ENCODE measurements around the gene MCRS1.
"Not testable (repeated sequence)": the region's sequence is repeated elsewhere in the genome, so short reads cannot be mapped to it uniquely, and the experiment has no call there.

MCRS1 gene

DNA sequence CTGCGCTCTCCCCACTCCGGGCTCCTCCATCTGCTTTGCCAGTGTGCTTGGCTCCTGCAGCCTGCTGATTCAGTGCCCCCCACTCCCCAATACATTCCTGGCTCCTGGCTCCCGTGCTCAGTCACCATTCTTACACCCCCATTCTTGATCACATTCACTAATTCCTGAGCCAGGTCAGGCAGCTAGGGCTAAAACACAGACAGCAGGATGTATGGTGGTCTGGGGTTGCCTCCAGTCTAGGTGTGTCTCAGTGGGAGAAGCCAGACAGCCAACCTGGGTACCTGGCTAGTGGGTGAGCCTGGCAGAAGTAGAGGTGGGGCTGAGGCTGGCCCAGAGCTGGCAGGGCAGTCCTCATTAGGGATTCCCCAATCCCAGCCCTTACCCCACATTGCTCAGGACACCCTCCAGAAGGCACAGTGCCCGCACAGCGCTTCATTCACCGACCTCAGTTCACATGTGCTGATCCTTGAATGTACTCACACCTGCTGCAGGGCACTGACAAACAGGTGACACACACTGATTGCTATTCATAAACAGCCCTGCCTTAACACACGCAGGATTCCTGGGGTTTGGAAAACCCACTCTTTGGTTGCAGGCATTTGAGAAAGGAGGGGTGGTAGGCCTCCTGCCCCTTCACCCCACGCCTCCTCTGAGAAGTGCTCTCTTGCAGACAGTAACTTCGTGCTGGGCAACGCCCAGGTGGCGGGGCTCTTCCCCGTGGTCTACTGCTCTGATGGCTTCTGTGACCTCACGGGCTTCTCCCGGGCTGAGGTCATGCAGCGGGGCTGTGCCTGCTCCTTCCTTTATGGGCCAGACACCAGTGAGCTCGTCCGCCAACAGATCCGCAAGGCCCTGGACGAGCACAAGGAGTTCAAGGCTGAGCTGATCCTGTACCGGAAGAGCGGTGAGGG is 27.5 kb downstream of the MCRS1 start:
- no peak for DNase-seq (ENCODE audit: low read depth in 2 of 2)

- DNase-seq (ENCODE audit: low read depth in 2 of 2): no peak
These were observed 28.3 kb downstream of the MCRS1 start for GRCh38 chr12:49539406-49540228.

DNA sequence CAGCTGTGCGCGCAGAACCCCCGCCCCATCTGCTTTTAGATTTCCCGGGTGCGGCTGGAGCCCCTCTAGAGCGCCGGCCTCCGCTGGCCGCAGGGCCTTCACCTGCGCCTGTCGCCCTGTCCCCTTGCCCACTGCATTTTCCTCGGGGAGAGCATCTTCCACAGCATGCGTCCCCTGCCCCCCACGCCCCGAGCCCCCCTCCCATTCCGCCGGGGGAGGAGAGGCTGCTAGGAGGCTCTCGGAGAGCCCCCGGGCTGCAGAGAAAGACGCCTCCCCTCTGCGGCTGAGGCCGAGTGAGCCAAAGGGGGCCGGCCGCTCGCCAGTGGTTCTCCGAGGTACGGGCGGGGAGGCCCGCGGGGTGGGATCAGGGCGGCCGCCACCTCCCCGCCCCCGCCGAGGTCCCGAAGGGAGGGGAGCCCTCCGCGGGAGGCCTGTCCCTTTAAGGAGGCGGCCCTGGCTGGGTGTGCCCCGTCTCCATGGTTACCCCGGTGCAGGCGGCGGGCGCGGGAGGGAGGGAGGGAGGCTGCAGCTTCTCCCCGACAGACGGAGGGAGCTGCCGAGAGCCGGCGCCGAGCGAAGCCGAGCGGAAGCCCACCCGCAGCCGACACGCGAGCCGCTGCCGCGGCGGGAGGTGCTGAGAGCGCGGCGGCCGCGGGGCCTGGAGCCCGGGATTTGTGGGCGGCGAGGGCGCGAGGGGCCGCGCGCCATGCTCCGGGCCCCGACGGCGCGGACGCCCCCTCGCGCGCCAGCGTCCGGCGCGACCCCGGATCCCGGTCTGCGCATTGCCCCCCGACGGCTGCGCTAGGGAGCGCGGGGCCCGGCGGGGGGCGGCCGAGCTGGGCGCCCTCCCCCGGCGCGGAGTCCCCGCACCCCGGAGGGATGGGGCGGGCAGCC is 29.2 kb downstream of the MCRS1 start, which contains the start of gene KCNH3:
Gene KCNH3 (plus strand): TSS at position 521 of the 894 bp plus-strand sequence. CDS start 387 bp downstream, outside the sequence.
- DNase-seq (ENCODE audit: low read depth in 2 of 2): peak; percentile 76 to 82

DNA sequence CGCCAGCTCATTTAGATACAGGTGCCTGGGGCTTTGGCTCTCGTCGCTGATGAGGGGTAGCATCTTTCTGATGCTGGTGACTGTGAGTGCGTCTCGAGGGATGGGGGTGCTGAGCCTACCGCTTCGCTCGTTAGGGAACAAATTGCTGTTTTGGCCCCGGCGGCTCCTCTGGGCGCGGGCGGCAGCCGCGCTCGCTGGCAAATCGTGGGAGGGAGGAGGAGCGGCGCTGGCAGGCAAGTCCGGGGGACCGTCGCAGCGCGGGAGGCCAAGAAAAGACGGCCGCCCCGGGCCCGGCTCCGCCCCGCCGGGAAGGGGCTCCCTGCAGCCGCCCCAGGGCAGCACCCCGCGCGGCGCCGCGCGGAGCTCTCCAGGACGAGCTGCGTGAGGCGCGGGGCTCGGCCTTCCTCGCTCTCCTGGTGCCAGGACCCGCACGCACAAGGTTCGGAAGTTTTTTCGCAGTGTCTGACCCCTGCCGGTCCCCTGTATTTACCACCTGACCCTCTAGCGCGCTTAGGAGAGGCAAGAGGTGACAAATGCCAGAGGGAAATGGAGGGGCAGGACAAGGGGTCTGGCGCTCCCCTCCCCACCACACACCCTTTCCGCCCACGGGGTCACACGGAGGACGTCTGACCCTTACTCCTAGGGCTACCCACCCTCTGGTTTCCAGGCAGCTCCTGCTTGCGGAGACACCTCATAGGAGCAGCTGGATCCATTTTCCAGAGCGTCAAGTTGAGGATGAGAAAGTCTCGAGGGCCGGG is 30.0 kb downstream of the MCRS1 start:
- peak in 1 of 2 donors; percentile 23 for DNase-seq (ENCODE audit: low read depth in 2 of 2)

DNA sequence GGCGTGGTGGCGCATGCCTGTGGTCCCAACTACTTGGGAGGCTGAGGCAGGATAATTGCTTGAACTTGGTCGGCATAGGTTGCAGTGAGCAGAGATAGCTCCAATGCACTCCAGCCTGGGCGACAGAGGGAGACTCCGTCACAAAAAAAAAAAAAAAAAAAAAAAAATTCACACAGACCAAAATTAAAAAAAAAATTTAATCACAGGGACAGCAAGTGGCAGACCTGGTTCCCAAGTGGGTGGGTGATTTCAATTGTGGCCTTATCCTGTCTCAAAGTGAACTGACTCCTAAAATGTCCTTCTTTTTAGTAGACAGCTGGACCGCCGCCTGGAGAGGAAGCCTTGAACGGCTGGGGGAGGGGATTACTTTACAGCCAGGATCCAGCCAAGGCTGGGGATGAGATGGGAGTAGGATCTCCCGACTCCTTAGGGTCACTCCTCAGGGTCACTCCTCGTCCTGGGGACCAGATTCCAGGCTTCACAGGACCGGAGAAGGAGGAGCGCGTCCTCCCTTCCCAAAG is 30.7 kb downstream of the MCRS1 start:
- DNase-seq (ENCODE audit: low read depth in 2 of 2): no peak

DNA sequence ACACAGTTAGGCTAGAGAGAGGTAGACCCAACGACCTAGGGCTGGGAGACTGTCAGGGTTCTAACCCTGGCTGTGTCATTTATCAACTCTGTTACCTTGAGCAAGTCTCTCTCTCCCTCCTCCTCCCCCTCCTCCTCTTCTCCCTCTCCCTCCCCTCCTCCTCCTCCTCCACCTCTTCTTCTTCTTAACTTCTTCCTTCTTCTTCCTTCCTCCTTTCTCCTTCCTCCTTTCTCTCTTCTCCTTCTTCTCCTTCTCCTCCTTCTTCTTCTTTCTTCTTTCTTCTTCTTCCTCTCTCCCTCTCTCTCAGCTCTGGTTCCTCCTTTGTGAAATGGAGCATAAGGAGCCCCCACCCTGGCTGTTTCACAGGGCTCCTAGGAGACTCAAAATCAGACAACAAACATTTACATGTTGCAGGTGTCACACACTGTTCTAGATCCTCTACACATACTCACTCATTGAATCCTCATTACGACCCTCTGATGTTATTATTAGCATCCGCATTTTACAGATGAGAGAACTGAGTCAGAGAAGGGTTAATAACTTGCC is 31.3 kb downstream of the MCRS1 start:
- DNase-seq (ENCODE audit: low read depth in 2 of 2): no peak

GRCh38 chr12:49535921-49536525 is 31.9 kb downstream of the MCRS1 start:
- no peak for DNase-seq (ENCODE audit: low read depth in 2 of 2)

- no peak for DNase-seq (ENCODE audit: low read depth in 2 of 2)
These were observed 33.1 kb downstream of the MCRS1 start for GRCh38 chr12:49534731-49535278.

DNA sequence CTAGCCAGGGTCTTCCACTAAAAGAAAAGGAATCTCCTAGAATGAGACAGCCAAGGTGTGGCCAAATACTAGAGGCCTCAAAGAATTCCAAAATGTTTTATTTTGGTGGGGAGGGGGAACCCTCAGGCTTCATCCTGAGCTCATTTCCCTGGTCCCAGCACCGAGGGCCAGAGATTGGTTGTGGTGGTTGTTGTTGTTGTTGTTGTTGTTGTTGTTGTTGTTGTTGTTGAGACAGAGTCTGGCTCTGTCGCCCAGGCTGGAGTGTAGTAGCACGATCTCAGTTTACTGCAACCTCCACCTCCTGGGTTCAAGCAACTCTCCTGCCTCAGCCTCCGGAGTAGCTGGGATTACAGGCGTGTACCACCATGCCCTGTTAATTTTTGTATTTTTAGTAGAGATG is 33.8 kb downstream of the MCRS1 start:
- DNase-seq (ENCODE audit: low read depth in 2 of 2): not testable (repeated sequence)

DNA sequence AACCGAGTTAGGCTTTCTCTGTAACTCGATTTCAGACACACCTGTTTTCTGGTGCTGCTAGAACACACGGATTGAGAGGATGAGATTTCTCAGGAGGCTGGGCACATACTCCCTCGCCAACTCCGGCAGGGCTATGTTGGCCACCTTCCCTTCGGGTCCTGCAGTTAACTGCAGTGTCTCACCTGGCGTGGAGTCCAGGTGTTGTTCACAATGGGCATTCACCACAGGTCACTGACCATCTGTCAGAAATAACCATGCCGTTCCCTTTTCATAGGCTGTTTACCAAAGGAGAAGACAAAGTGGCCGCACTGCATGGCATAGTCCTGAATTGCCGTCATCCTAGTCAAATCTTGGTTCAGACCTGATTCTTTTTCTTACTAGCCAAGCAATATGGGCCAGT is 34.6 kb downstream of the MCRS1 start:
- no peak for DNase-seq (ENCODE audit: low read depth in 2 of 2)

DNA sequence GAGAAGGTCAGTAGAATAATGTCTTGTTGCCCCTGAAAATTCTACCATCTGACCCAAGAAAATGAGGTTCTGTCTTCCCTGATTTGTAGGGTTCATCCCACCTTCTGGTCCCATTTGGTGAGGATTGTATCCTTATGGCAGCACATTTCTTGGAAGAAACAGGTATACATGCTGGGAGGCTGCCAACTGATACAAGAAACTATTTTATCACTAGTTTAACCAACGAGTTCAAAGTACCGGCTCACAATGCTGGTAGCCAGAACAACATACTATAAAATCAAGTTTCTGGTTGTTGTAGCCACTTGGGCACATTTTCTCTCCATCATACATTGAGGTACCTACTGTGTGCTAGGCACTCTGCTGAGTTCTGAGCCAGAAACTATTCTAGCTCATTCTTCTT is 36.2 kb downstream of the MCRS1 start:
- DNase-seq (ENCODE audit: low read depth in 2 of 2): no peak

DNA sequence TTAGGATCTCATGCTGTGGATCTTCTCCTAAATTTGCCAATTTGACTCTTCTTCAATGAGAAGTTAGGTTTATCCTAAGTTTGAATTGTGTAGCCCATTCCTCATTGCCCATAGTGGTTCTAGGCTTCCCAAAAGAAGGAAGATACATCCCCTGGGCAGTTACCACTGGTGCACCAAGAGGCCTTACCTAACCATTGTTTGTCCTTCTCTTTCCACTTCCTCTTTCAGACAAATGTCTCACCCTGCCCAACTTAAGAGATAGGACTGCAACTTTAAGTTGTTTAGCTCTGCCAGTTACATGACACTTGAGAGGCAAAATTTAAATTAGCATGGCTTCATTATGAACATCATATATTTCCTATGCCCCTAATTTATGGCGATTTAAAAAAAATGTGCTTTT is 38.5 kb downstream of the MCRS1 start:
- DNase-seq (ENCODE audit: low read depth in 2 of 2): no peak

DNA sequence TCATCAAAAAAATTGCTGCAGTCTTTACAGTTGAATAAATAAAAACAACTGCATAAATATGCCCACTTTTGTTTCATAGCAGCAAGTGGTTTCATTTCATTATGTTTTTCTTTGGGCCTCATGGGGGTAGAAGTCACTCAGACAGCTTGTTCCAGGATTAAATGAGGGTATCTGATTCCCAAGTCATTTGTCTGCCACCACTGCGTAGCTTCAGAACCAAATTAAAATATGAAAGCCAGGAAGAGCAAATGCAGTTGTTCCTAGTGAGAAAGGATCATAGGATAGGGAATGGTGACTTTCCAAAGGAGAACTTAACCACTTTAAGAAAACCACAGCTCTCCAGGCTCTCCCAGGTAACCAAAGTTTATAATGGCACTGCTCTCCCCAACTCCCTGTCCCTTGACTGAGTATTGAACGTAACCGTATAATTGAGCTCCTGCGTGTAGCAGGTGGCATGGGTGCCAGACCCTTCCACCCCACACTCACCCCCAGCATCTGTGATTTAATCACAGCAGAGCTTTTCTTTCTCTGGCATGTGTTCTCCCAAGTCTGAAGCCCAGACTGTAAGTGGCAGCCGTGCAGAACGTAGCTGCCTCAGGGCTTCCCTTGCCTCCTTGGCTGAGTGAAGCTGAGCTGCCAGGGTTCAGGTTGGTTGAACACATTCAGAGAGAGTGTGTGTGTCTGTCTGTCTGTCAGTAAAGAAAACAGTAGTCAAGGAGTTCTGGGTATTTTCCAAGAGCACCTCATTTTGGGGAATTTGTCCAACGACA is 40.4 kb downstream of the MCRS1 start:
- no peak for DNase-seq (ENCODE audit: low read depth in 2 of 2)

DNA sequence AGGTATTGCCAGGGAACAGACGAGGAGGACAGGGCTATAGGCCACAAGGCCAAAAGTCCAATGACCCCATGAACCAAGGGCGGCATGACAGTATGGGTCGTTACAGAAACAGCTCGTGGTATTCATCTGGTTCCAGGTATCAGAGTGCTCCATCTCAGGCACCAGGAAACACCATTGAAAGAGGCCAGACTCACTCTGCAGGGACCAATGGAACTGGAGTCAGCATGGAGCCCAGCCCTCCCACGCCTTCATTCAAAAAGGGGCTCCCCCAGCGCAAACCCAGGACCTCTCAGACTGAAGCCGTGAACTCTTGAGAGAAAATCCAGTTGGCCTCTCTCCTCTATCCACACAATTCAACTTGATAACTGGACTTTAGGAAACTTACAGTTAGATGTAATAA is 42.0 kb downstream of the MCRS1 start:
- no peak for DNase-seq (ENCODE audit: low read depth in 2 of 2)

DNA sequence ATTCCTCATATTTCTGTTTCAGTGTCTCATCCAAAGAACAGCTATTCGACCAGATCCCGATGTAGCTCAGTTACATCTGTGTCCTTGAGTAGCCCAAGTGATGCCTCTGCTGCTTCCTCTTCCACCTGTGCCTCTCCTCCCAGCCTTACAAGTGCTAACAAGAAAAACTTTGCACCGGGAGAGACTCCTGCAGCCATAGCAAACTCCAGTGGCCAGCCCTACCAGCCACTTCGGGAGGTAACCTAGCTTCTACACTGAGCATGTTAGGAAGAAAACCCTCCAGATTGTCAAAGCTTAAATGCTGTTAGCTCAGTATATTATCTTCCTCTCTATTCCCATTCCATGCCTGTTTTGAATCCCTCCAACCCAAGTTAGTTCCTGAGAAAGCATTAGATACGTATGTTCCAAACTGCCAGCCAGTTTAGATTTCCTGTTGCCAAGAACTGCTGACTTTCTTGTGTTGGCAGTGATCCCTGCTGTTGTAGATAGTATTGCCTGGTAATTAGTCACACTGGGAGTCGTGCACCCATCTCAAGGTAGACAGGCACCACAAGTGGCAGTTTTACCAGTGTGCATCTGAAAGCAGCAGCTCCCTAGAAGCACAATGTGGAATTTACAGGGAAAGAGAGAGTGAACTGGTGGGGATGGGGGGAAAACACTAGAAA is 43.1 kb downstream of the MCRS1 start:
- DNase-seq (ENCODE audit: low read depth in 2 of 2): no peak

GRCh38 chr12:49521389-49521788 is 46.6 kb downstream of the MCRS1 start:
- no peak for DNase-seq (ENCODE audit: low read depth in 2 of 2)

- DNase-seq (ENCODE audit: low read depth in 2 of 2): no peak
These were observed 48.4 kb downstream of the MCRS1 start for GRCh38 chr12:49519574-49519936.

DNA sequence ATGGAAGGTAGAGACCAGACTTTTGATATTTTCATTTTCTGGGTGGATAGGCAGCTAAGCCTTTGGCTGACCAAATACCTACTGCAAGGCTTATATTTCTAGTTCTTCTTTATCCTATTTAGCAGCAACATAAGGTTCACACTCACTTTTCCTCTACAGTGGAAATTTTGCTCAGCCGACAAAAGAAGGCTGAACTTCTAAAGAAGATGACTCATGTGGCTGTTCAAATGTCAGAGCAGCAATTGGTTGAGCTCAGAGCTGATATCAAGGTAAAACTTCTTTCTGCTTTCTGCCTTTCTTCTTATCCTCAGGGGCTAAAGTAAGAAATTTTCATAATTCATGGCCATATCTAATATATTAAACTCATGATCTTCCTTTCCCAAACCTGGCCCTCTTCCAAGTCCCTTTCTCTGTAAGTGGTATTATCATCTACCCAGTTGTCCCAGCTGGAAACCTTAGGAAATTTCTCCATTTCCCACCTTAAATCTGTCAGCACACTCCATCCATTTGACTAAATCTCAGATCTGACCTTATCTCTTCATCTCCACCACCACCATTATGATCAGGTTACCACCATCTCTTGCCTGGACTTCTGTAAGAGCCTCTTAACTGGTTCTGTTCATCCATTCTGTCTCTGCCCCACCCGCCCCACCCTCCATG is 48.9 kb downstream of the MCRS1 start:
- no peak for DNase-seq (ENCODE audit: low read depth in 2 of 2)
